Activated CD8-positive, alpha-beta memory T cell treated with anti-CD3 and anti-CD28 coated beads for 36 hours (primary cell): ENCODE results near the gene TAL1. TPM values are rescaled to one million over a fixed set of nuclear protein-coding genes. Genes with fewer than 3 reads are reported as not detected.
"Not testable (repeated sequence)": the region's sequence is repeated elsewhere in the genome, so short reads cannot be mapped to it uniquely, and the experiment has no call there.

Experiments used
- CTCF ChIA-PET: fragments of 350-600 bp; sonication (Branson Sonifier 250); formaldehyde crosslinking; loops from one replicate; lab custom pipeline; 2021; ENCODE audit warnings: antibody characterized with exemption; lab: Charles Lee
- POLR2A ChIA-PET: fragments of 350-600 bp; sonication (Branson Sonifier 250); formaldehyde crosslinking; loops from one replicate; lab custom pipeline; 2021; ENCODE audit warnings: antibody characterized with exemption; lab: Charles Lee
- total RNA-seq, 2 experiments: library from RNA; stranded (reverse); gene quantifications; one replicate each; pipeline ENCODE4 v1.2.3, GENCODE V29; 2021

Gene TAL1
- total RNA-seq, 2 experiments from 2014 or later, result not detected

- ChIA-PET CTCF (no interaction called here), POLR2A (no interaction called here)
Measured at GRCh38 chr1:47215713-47216112, 16.3 kb downstream of the TAL1 start.

DNA sequence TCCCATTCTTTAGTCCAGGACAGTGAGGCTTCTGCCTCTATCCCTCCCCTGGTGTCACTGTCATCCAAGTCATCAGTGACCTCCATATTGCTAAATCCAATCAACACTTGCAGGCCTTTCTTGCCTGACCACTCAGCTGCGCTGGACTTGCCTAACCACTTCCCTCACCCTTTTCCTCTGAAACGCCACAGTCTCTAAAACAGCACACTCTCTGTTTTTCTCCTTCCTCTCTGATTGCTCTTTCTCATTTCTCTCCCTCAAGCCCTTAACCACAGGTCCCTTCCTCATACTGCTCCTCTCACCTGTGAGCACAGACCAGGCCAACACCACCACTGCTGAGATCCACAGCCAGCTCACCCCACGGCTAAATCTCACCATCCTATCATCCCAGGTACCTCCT lies 17.5 kb downstream of the TAL1 start:
- POLR2A ChIA-PET, result no interaction called here
- CTCF ChIA-PET, result no interaction called here

GRCh38 chr1:47213230-47213963 lies 18.6 kb downstream of the TAL1 start:
- ChIA-PET CTCF (no interaction called here), POLR2A (no interaction called here)

DNA sequence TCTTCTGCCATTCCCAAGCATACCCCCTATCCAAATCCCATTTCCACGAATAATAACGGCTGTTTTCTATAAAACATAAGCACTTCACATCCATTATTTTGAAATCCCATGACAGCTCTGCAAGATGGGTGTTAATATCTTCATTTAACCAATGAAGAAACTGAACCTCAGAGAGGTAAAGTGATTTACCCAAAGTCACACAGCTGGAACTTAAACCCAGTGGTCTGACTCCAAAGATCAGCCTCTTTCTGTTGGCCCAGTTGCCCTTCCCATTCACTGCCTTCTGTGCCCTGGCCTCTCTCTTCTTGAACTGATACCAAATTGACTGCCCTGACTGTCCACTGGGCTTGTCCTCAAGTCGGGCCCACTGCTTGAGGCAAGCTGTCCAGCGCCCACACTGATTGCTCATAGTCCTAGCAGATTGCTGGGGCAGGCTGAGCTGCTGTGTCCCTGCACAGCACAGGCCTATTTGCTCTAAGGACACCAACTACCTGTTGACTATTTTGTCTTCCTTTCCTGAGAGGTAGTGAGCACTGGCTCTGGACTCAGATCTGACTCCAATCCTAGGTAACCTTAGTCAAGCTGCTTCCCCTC lies 19.3 kb downstream of the TAL1 start:
- CTCF ChIA-PET, result no interaction called here

GRCh38 chr1:47211796-47212269 lies 20.2 kb downstream of the TAL1 start:
- POLR2A ChIA-PET, result no interaction called here
- CTCF ChIA-PET, result no interaction called here

More for the DNA sequence above, 19.3 kb downstream of the TAL1 start:
- POLR2A ChIA-PET, result no interaction called here

DNA sequence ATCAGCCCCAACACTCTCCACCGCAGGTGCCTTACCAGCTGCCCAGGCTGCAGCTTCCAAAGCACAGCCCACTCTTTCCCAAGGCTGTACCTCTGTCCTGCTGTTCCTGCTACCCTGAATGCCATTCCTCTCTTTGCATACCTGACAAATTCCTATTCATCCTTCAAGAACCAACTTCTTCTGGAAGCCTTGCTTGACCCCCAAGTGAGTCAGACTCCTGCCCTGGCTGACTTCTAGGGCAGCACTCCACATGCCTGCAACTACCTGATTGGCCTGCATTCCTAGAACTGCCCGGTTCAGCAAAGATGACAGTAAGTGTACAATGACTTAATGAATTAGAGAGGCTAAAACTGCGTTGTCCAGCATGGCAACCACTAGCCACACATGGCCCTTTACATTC lies 21.4 kb downstream of the TAL1 start:
- CTCF ChIA-PET, result no interaction called here
- POLR2A ChIA-PET, result no interaction called here

DNA sequence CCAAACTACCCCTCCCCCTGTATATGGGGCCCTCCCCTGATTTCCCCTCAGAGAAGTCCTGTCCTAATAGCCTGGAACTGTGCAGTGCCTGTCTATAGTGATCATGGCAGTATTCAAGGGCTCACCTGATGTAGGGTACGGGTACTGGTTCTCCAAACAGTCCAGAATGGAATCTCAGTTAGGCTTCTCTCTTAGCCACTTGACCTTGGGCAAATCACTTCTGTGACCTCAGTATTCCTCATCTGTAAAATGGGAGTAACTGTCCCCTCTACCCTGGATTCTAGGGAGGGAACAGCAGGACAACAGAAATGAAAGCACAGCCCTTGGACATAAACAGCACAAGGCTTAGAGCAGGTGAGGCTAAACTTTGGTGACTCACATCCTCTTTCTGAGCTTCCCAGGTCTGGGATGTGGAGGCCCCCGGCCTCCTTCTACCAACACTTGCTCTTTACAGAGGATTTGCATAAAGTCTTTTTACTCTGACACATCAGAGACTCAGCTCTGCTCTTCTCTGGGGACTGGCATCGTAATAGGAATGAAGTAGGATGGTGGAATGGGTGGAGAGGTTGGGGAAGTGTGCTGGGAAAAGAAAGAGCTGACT lies 22.2 kb downstream of the TAL1 start:
- ChIA-PET POLR2A (no interaction called here), CTCF (no interaction called here)

GRCh38 chr1:47209091-47209490 lies 22.9 kb downstream of the TAL1 start:
- POLR2A ChIA-PET, result no interaction called here

GRCh38 chr1:47208374-47208850 lies 23.6 kb downstream of the TAL1 start:
- POLR2A ChIA-PET, result interaction anchor here (0.7 to 0.8 kb wide), 2 partner anchors 81 to 520 kb away, joined by 3 read pairs; no protein-coding TSS in a partner anchor
- CTCF ChIA-PET, result no interaction called here

More at GRCh38 chr1:47209091-47209490, 22.9 kb downstream of the TAL1 start:
- CTCF ChIA-PET, result no interaction called here

DNA sequence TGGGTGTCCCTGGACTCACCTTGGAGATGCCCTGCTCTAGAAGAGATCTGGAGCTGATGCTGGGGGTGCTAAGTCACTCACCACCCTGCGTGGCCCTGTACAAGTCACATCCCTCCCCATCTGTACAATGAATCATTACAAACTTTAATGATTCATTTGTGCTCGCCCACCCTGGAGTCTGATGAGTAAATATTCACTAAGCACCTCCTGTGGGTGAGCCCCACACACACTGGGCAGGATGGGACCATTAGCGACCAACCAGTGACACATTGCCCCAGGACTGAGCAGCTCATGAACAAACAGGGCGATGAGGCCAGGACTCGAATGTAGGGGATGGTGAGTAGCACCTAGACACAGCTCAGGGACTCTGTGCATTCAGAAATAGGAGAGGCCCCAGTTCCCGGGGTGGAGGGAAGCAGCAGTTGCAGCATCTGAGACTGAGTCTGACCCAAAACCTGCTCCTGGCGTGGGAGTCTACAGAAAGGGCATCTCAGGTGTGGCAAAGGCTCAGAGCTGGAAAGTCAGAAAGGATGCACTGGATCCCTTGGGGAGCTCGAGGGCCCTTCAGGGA lies 24.1 kb downstream of the TAL1 start:
- POLR2A ChIA-PET, result interaction anchor here (0.7 to 0.8 kb wide), 2 partner anchors 81 to 520 kb away, joined by 3 read pairs; no protein-coding TSS in a partner anchor
- CTCF ChIA-PET, result no interaction called here

- POLR2A ChIA-PET, result no interaction called here
Measured at GRCh38 chr1:47205918-47206317, 26.1 kb downstream of the TAL1 start.

GRCh38 chr1:47203504-47203903 lies 28.5 kb downstream of the TAL1 start:
- CTCF ChIA-PET, result interaction anchor here (0.6 to 2.6 kb wide), 2 partner anchors 10 to 776 kb away, joined by 5 to 9 read pairs; no protein-coding TSS in a partner anchor
- POLR2A ChIA-PET, result not testable (repeated sequence)

More at GRCh38 chr1:47205918-47206317, 26.1 kb downstream of the TAL1 start:
- CTCF ChIA-PET, result interaction anchor here (1.1 kb wide), 1 partner anchor 13 kb away, joined by 3 read pairs; no protein-coding TSS in a partner anchor

DNA sequence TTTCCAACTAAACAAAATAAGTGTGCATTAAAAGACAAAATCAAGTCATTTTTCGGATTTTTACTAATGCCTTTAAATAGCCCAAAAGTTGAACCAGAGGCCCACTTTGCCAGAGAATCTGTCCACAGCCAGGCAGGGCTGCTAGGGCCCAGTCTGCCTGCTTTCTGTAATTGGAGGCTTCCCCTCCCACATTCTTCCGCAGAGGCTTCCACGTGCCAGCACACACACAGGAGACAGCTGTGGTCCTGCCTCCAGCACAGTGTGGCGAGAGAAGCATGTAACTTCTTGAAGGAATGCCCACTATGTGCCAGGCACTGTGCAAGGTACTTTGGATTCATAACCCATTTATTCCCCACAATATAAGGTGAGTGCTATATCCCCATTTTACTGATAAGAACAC lies 30.8 kb downstream of the TAL1 start:
- POLR2A ChIA-PET, result no interaction called here
- CTCF ChIA-PET, result interaction anchor here (1.2 to 2.6 kb wide), 2 partner anchors 8 to 62 kb away, joined by 4 to 9 read pairs; no protein-coding TSS in a partner anchor

GRCh38 chr1:47198214-47198613 lies 33.8 kb downstream of the TAL1 start:
- CTCF ChIA-PET, result no interaction called here
- POLR2A ChIA-PET, result no interaction called here

DNA sequence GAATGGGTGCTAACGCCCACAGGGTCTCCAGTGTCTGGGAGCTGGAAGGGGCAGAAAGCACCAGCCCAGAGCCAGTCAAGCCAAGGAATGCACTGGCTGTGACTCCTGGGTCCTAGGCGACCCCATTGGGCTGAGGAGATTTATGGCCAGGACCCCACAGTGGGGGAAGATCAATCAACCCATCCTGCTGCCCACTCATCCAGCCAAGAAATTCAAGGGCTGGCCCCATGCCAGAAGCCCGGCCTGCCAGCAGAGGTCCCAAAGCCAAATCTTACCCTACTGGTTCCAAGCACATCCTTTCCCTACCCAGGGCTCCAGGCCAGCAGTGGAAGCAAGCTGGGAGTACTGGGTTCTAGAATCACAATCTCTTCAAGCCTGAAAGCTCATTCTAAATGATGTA lies 35.4 kb downstream of the TAL1 start:
- ChIA-PET CTCF (no interaction called here), POLR2A (no interaction called here)

- POLR2A ChIA-PET, CTCF ChIA-PET: not testable (repeated sequence)
Measured at GRCh38 chr1:47195981-47196380, 36.0 kb downstream of the TAL1 start.

DNA sequence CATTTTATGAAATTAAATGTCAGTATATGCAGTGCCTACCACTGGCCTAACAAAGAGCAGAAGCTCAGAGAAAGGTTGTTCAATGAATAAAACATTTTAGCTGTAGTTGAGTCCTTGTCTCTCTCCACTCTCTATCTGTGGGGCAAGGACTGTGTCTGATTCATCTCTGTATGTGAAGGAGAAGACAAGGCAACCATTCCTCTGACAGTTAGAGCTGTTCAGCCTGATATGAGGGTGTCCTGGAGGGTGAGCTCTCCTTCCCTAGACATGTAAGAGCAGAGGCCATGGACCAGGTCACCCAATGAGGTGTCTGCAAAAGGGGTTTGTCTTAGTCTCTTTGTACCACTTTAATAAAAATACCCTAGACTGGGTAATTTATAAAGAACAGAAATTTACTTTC lies 37.7 kb downstream of the TAL1 start:
- POLR2A ChIA-PET, result no interaction called here
- CTCF ChIA-PET, result interaction anchor here (0.6 to 4.3 kb wide), 7 partner anchors 8 to 244 kb away, joined by 3 to 25 read pairs (median 6); partner anchors contain the start of genes FOXD2 and TAL1

DNA sequence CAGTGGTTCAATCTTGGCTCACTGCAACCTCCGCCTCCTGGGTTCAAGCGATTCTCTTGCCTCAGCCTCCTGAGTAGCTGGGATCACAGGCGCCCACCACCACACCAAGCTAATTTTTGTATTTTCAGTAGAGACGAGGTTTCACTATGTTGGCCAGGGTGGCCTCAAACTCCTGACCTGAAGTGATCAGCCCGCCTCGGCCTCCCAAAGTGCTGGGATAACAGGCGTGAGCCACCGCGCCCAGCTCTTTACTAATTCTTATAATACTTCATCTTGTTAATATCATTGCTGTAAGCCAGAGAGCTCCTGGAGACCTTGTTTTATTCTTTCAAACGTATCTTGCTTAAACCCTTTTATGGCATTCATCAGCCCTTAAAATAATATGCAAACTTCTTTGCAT lies 38.5 kb downstream of the TAL1 start:
- POLR2A ChIA-PET, result not testable (repeated sequence)
- CTCF ChIA-PET, result interaction anchor here (0.6 to 4.3 kb wide), 12 partner anchors 9 to 243 kb away, joined by 3 to 25 read pairs (median 3); partner anchors contain the start of gene TAL1
